Measurements from ENCODE around the gene RXRG.

The RXRG gene

GRCh38 chr1:165355977-165356811 lies 88.7 kb downstream of the RXRG start, which contains the start of gene LMX1A:
LMX1A (minus strand) TSS chr1:165356715; CDS start chr1:165355559, 1,156 bp downstream.
- Histone ChIP-seq H3K9me2 (replicated peaks; ENCODE audit: control insufficient read depth, low read length) (no peaks in the 10 kb centered on the region), H3K4me2 (ENCODE audit: low read length) (no peak within 1 kb of the TSS), H3K36me3 (ENCODE audit: control insufficient read depth, low read length) (no peaks in the 10 kb centered on the region), H3K27ac (ENCODE audit: low read depth, low read length) (no peak within 1 kb of the TSS), H3K4me3 (ENCODE audit: low read length) (no peak within 1 kb of the TSS), H3K79me2 (ENCODE audit: control insufficient read depth, low read length) (no peaks in the 10 kb centered on the region), H3K9me3 (ENCODE audit: control insufficient read depth, insufficient read depth, low read length) (no peaks in the 10 kb centered on the region), H3F3A (ENCODE audit: control insufficient read depth, insufficient read depth) (no peaks in the 10 kb centered on the region), H3K27me3 (ENCODE audit: control insufficient read depth, low read length) (no peaks in the 10 kb centered on the region; the same call in 1 of the 2 replicates), H3K4me1 (ENCODE audit: control insufficient read depth, low read length) (no peaks in the 10 kb centered on the region), H4K20me1 (ENCODE audit: control insufficient read depth, insufficient read depth, low read depth, low read length) (no peaks in the 10 kb centered on the region)
- TF ChIP-seq EZH2phosphoT487 (IDR thresholded peaks at IDR 0.05; ENCODE audit: borderline replicate concordance, low read length), result no peak
- TF ChIP-seq CTCF (IDR thresholded peaks at IDR 0.05; ENCODE audit: low read depth, low read length, poor library complexity, severe bottlenecking), result no peak

DNA sequence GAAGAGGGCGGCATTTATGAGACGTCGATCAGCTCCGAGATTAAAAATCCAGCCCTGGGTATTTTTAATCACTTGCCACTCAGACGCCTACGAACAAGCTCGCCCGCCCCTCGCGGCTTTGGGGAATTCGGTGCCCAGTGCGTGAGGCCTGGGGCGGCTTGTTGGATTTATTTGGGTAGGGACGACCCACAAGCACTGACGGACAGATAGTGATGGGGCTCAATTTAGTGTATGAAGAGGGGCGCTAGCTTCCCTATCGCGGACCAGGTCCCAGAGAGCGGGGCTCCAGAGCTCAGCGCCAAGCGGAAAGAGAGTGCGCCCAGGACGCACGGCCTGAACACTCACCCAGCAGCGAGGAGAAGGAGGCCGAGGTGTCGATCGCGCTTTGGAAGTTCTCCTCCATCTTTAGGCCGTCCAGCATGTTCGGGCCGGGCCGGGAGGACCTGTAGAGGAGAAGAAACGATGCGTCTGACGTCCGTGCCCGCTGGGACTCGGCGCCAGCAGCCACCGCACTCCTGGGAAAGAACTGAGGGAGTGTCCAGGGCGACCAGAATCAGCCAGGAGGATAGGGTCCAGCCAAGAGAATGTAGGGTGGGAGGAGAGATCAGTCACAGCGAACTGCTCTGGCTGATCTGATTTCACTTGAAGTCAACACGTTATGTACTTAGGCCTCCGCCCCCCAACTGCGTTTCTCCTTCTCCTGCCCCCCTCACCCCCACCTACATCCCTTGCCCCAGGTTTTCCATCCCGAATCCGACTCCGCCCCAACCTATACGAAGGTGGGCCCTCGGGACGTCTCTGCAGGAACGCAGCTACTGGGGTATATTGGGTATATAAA lies 89.6 kb downstream of the RXRG start:
- no peaks in the 10 kb centered on the region for H3K36me3 ChIP-seq (ENCODE audit: control insufficient read depth, low read length)
- no peaks in the 10 kb centered on the region for H3K9me3 ChIP-seq (ENCODE audit: control insufficient read depth, insufficient read depth, low read length)
- no peak overlapping the region for H3K4me3 ChIP-seq (ENCODE audit: low read length)
- no peaks in the 10 kb centered on the region for H3K79me2 ChIP-seq (ENCODE audit: control insufficient read depth, low read length)
- H3K4me1 ChIP-seq (ENCODE audit: control insufficient read depth, low read length), result no peaks in the 10 kb centered on the region
- no peaks in the 10 kb centered on the region for H3K9me2 ChIP-seq (replicated peaks; ENCODE audit: control insufficient read depth, low read length)
- H3K27ac ChIP-seq (ENCODE audit: low read depth, low read length), result no peak overlapping the region
- no peaks in the 10 kb centered on the region for H3F3A ChIP-seq (ENCODE audit: control insufficient read depth, insufficient read depth)
- no peak overlapping the region for H3K4me2 ChIP-seq (ENCODE audit: low read length)
- peaks cover 4% of the 10 kb centered on the region; the same call in 1 of the 2 replicates for H3K27me3 ChIP-seq (ENCODE audit: control insufficient read depth, low read length)
- no peak for TF ChIP-seq CTCF (IDR thresholded peaks at IDR 0.05; ENCODE audit: low read depth, low read length, poor library complexity, severe bottlenecking)
- TF ChIP-seq EZH2phosphoT487 (IDR thresholded peaks at IDR 0.05; ENCODE audit: borderline replicate concordance, low read length), result no peak
- H4K20me1 ChIP-seq (ENCODE audit: control insufficient read depth, insufficient read depth, low read depth, low read length), result no peaks in the 10 kb centered on the region

- TF ChIP-seq EZH2phosphoT487 (IDR thresholded peaks at IDR 0.05; ENCODE audit: borderline replicate concordance, low read length) (no peak), CTCF (IDR thresholded peaks at IDR 0.05; ENCODE audit: low read depth, low read length, poor library complexity, severe bottlenecking) (no peak)
- Histone ChIP-seq H3F3A (ENCODE audit: control insufficient read depth, insufficient read depth) (no peaks in the 10 kb centered on the region), H3K27me3 (ENCODE audit: control insufficient read depth, low read length) (peaks cover 7% of the 10 kb centered on the region; the same call in 1 of the 2 replicates), H3K4me3 (ENCODE audit: low read length) (no peak overlapping the region), H3K27ac (ENCODE audit: low read depth, low read length) (no peak overlapping the region), H3K4me2 (ENCODE audit: low read length) (no peak overlapping the region), H4K20me1 (ENCODE audit: control insufficient read depth, insufficient read depth, low read depth, low read length) (no peaks in the 10 kb centered on the region), H3K36me3 (ENCODE audit: control insufficient read depth, low read length) (no peaks in the 10 kb centered on the region), H3K4me1 (ENCODE audit: control insufficient read depth, low read length) (no peaks in the 10 kb centered on the region), H3K9me2 (replicated peaks; ENCODE audit: control insufficient read depth, low read length) (no peaks in the 10 kb centered on the region), H3K79me2 (ENCODE audit: control insufficient read depth, low read length) (no peaks in the 10 kb centered on the region), H3K9me3 (ENCODE audit: control insufficient read depth, insufficient read depth, low read length) (no peaks in the 10 kb centered on the region)
Measured at GRCh38 chr1:165354739-165355138, 90.2 kb downstream of the RXRG start.
